ENCODE data around the gene RNF220. TPM values are rescaled to one million over a fixed set of nuclear protein-coding genes. Genes with fewer than 3 reads are reported as not detected.
"Not testable (repeated sequence)": the region's sequence is repeated elsewhere in the genome, so short reads cannot be mapped to it uniquely, and the experiment has no call there.

Gene RNF220
- polyA plus RNA-seq, 2 donors, result 32.7 to 47.8 TPM

DNA sequence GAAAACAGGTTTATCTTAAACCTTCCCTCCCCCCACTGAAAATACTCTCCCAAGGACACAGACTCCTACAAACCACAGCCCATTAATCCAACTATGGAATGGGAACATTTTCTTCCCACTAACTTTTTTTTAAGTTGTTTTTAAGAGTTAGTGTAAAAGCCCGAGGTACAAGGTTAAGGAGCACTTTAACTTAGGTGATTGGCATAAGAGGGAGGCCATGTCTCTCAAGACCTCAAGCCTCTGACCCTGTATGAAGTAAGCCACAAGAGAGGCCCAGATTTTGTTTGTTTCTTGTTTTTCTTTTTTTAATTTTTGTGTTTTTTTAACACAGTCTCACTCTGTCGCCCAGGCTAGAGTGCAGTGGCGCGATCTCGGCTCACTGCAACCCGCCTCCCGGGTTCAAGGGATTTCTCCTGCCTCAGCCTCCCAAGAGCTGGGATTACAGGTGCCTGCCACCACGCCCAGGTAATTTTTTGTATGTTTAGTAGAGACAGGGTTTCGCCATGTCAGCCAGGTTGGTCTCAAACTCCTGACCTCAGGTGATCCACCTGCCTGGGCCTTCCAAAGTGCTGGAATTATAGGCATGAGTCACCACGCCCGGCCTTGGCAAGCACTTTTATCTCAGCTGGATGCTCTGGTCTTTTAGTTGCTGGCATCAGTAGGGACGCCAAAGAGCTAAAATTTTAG is 283.8 kb downstream of the RNF220 start:
- Histone ChIP-seq H3K9me3 (ENCODE audit: control insufficient read depth in 2 of 2, insufficient read depth in 1 of 2, low read depth in 1 of 2, low read length in 1 of 2) (no peaks in the 10 kb centered on the region), H3K4me1 (ENCODE audit: control insufficient read depth in 2 of 2, insufficient read depth in 2 of 2, low read length in 1 of 2) (no peaks in the 10 kb centered on the region), H3K36me3 (ENCODE audit: control insufficient read depth in 2 of 2, insufficient read depth in 2 of 2, low read length in 1 of 2) (no peaks in the 10 kb centered on the region), H3K27ac (ENCODE audit: low read depth in 2 of 2, low read length in 1 of 2) (no peak overlapping the region), H3K4me3 (ENCODE audit: low read depth in 1 of 2, low read length in 2 of 2) (no peak overlapping the region), H3K27me3 (ENCODE audit: control insufficient read depth in 1 of 2, insufficient read depth in 2 of 2, low read length in 2 of 2) (no peaks in the 10 kb centered on the region)
- 74 to 76% methylated on average over 12 of the region's 12 CpGs for WGBS, 2 donors

DNA sequence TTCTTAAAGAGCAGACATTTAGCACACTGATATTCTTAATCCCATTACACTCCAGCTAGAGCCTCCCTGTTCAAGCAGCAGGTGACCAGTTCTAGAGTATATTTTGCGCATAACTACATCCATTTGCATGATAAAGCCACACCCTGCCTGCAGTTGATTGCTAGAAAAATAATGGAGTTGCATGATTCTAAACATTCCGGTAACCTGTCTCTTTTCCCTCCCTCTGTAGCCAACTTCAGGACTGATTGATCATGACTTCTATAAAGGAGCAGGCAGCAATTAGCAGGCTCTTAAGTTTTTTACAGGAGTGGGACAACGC is 284.4 kb downstream of the RNF220 start:
- Histone ChIP-seq H3K27me3 (ENCODE audit: control insufficient read depth in 1 of 2, insufficient read depth in 2 of 2, low read length in 2 of 2) (no peaks in the 10 kb centered on the region), H3K36me3 (ENCODE audit: control insufficient read depth in 2 of 2, insufficient read depth in 2 of 2, low read length in 1 of 2) (no peaks in the 10 kb centered on the region), H3K4me3 (ENCODE audit: low read depth in 1 of 2, low read length in 2 of 2) (no peak overlapping the region), H3K9me3 (ENCODE audit: control insufficient read depth in 2 of 2, insufficient read depth in 1 of 2, low read depth in 1 of 2, low read length in 1 of 2) (no peaks in the 10 kb centered on the region), H3K4me1 (ENCODE audit: control insufficient read depth in 2 of 2, insufficient read depth in 2 of 2, low read length in 1 of 2) (no peaks in the 10 kb centered on the region), H3K27ac (ENCODE audit: low read depth in 2 of 2, low read length in 1 of 2) (no peak overlapping the region)
- 75 to 86% methylated on average over 3 of the region's 3 CpGs for WGBS, 2 donors

DNA sequence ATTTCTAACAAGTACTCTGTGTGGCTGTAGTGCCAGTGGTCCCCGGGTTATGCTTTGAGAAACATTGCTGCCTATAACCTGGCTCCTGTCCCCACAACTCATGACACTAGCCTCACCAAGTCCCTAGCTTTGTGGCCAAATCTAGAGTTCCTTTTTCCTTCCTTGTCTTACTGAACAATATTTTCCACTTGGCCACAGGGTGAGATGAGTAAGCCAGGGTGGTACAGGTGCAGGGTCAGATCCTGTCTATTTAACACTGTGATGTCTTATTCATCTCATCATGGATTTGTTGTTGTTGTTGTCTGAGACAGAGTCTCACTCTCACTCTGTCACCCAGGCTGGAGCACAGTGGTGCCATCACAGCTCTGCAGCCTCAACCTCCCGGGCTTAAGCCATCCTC is 288.1 kb downstream of the RNF220 start:
- Histone ChIP-seq H3K27ac (ENCODE audit: low read depth in 2 of 2, low read length in 1 of 2) (no peak overlapping the region), H3K36me3 (ENCODE audit: control insufficient read depth in 2 of 2, insufficient read depth in 2 of 2, low read length in 1 of 2) (no peaks in the 10 kb centered on the region), H3K4me3 (ENCODE audit: low read depth in 1 of 2, low read length in 2 of 2) (no peak overlapping the region), H3K9me3 (ENCODE audit: control insufficient read depth in 2 of 2, insufficient read depth in 1 of 2, low read depth in 1 of 2, low read length in 1 of 2) (no peaks in the 10 kb centered on the region), H3K27me3 (ENCODE audit: control insufficient read depth in 1 of 2, insufficient read depth in 2 of 2, low read length in 2 of 2) (no peaks in the 10 kb centered on the region), H3K4me1 (ENCODE audit: control insufficient read depth in 2 of 2, insufficient read depth in 2 of 2, low read length in 1 of 2) (no peaks in the 10 kb centered on the region)
- WGBS, 2 donors, result 82 to 88% methylated on average over 2 of the region's 2 CpGs

DNA sequence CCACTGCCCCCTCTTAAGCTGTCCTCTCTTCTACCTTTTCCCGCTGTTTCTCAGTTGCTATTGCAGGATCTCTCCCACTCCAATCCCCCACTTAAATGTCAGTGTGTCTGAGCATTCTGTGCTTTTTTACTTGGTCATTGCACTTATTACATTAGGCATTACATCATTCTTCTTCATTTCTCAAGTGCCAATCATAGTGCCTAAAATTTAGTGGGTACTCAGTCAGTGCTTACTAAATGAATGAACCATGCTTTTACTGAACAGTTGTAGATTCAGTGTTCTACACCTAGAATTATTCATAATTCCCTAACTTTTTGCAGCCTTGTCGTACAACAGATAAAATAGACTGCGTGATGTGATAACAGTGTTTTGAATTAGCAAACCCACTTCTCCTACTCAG is 288.8 kb downstream of the RNF220 start:
- no peaks in the 10 kb centered on the region for H3K27me3 ChIP-seq (ENCODE audit: control insufficient read depth in 1 of 2, insufficient read depth in 2 of 2, low read length in 2 of 2)
- no peak overlapping the region for H3K27ac ChIP-seq (ENCODE audit: low read depth in 2 of 2, low read length in 1 of 2)
- H3K4me3 ChIP-seq (ENCODE audit: low read depth in 1 of 2, low read length in 2 of 2), result no peak overlapping the region
- WGBS, 2 donors, result 95 to 97% methylated on average over 3 of the region's 3 CpGs
- H3K36me3 ChIP-seq (ENCODE audit: control insufficient read depth in 2 of 2, insufficient read depth in 2 of 2, low read length in 1 of 2), result no peaks in the 10 kb centered on the region
- H3K4me1 ChIP-seq (ENCODE audit: control insufficient read depth in 2 of 2, insufficient read depth in 2 of 2, low read length in 1 of 2), result no peaks in the 10 kb centered on the region
- H3K9me3 ChIP-seq (ENCODE audit: control insufficient read depth in 2 of 2, insufficient read depth in 1 of 2, low read depth in 1 of 2, low read length in 1 of 2), result no peaks in the 10 kb centered on the region

DNA sequence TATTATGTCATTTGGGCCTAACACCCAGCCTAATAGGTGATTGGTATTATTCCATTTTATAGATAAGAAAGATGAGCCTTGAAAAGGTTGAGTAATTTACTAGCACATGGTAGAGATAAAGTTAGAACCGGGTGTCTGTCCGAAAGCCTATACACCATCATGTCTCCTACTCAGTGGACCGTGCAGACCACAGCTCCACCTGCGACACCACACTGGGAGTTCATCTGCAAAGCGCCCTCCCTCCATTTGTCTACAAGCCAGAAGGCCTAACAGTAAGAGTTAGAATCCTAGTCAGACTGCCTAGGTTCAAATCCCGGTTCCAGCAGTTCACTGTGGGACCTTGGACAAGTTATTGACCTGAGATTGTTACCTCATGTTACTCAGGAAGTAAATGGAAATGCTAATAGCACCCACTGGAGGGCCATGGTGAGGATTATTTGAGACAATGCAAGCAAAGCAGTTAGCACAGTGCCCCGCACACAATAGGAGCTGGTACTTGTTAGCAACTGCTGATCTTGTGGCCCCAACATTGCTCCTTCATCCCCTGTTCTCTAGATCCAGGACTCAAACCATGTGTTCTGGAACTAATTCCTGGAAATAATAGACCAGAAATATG is 289.9 kb downstream of the RNF220 start:
- Histone ChIP-seq H3K9me3 (ENCODE audit: control insufficient read depth in 2 of 2, insufficient read depth in 1 of 2, low read depth in 1 of 2, low read length in 1 of 2) (no peaks in the 10 kb centered on the region), H3K4me1 (ENCODE audit: control insufficient read depth in 2 of 2, insufficient read depth in 2 of 2, low read length in 1 of 2) (no peaks in the 10 kb centered on the region), H3K36me3 (ENCODE audit: control insufficient read depth in 2 of 2, insufficient read depth in 2 of 2, low read length in 1 of 2) (no peaks in the 10 kb centered on the region), H3K27ac (ENCODE audit: low read depth in 2 of 2, low read length in 1 of 2) (no peak overlapping the region), H3K4me3 (ENCODE audit: low read depth in 1 of 2, low read length in 2 of 2) (no peak overlapping the region), H3K27me3 (ENCODE audit: control insufficient read depth in 1 of 2, insufficient read depth in 2 of 2, low read length in 2 of 2) (no peaks in the 10 kb centered on the region)
- WGBS, 2 donors, result 91 to 92% methylated on average over 7 of the region's 7 CpGs

DNA sequence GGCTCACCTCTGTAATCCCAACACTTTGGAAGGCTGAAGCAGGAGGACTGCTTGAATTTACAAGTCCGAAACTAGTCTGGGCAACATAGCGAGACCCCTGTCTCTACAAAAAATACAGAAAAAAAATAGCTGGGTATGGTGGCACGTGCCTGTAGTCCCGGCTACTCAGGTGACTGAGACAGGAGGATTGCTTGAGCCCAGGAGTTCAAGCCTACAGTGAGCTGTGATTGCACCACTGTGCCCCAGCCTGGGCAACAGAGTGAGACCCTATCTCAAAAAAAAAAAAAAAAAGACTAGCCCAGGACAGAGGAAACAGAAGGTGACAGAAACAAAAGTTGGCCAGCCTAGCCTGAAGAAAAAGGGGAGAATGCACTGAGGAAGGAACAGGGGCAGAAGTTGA is 290.6 kb downstream of the RNF220 start:
- no peaks in the 10 kb centered on the region for H3K36me3 ChIP-seq (ENCODE audit: control insufficient read depth in 2 of 2, insufficient read depth in 2 of 2, low read length in 1 of 2)
- 93 to 95% methylated on average over 4 of the region's 4 CpGs for WGBS, 2 donors
- H3K4me3 ChIP-seq (ENCODE audit: low read depth in 1 of 2, low read length in 2 of 2), result no peak overlapping the region
- no peaks in the 10 kb centered on the region for H3K4me1 ChIP-seq (ENCODE audit: control insufficient read depth in 2 of 2, insufficient read depth in 2 of 2, low read length in 1 of 2)
- H3K9me3 ChIP-seq (ENCODE audit: control insufficient read depth in 2 of 2, insufficient read depth in 1 of 2, low read depth in 1 of 2, low read length in 1 of 2), result no peaks in the 10 kb centered on the region
- no peaks in the 10 kb centered on the region for H3K27me3 ChIP-seq (ENCODE audit: control insufficient read depth in 1 of 2, insufficient read depth in 2 of 2, low read length in 2 of 2)
- no peak overlapping the region for H3K27ac ChIP-seq (ENCODE audit: low read depth in 2 of 2, low read length in 1 of 2)

DNA sequence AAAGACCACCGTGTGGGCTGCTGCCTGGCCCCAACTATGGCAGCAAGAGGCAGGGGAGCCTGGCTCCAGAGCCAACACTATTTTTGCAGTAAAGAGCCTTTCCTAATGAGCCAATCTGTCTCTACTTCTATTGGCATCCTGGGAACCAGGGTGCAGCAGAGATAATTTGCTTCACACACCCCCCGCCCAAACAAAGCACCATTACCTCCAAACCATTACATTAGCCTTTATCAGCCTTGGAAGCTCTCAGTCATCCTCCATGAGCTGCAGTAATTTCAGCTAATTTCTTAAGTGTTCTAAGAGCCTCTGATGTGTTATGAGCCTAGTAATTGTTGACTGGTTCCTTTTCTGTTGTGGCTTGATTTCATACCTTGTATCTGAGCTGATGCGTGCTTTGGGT is 291.0 kb downstream of the RNF220 start:
- no peaks in the 10 kb centered on the region for H3K4me1 ChIP-seq (ENCODE audit: control insufficient read depth in 2 of 2, insufficient read depth in 2 of 2, low read length in 1 of 2)
- no peaks in the 10 kb centered on the region for H3K36me3 ChIP-seq (ENCODE audit: control insufficient read depth in 2 of 2, insufficient read depth in 2 of 2, low read length in 1 of 2)
- no peak overlapping the region for H3K27ac ChIP-seq (ENCODE audit: low read depth in 2 of 2, low read length in 1 of 2)
- H3K9me3 ChIP-seq (ENCODE audit: control insufficient read depth in 2 of 2, insufficient read depth in 1 of 2, low read depth in 1 of 2, low read length in 1 of 2), result no peaks in the 10 kb centered on the region
- no peaks in the 10 kb centered on the region for H3K27me3 ChIP-seq (ENCODE audit: control insufficient read depth in 1 of 2, insufficient read depth in 2 of 2, low read length in 2 of 2)
- 90 to 91% methylated on average over 3 of the region's 3 CpGs for WGBS, 2 donors
- H3K4me3 ChIP-seq (ENCODE audit: low read depth in 1 of 2, low read length in 2 of 2), result no peak overlapping the region

DNA sequence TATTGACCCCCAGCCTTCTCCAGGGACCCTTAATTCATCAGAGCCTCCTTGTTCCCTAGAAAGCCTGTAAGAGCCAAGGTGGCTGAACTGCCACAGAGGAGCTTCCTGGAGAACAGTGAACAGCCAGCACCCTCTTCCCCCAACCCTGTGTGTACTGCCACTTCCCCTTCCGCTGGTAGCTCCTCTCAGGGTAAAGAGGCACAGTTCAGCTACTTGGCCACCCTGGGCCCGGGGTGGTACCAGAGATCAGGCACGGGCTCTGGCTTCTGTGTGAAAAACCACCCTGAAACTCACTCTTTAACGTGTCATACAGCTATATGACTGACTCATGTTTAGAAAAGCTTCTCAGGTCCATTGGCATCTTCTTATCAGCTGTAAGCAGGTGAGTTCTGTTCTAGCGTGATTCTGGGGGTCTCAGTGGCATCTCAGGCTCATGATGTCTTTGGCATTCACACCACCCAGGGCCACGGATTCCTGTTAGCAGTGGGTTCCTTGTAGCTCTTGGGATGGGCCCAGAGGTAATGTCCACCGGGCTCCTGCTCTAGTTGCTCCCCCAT is 291.8 kb downstream of the RNF220 start:
- H3K27ac ChIP-seq (ENCODE audit: low read depth in 2 of 2, low read length in 1 of 2), result no peak overlapping the region
- no peaks in the 10 kb centered on the region for H3K36me3 ChIP-seq (ENCODE audit: control insufficient read depth in 2 of 2, insufficient read depth in 2 of 2, low read length in 1 of 2)
- no peak overlapping the region for H3K4me3 ChIP-seq (ENCODE audit: low read depth in 1 of 2, low read length in 2 of 2)
- no peaks in the 10 kb centered on the region for H3K4me1 ChIP-seq (ENCODE audit: control insufficient read depth in 2 of 2, insufficient read depth in 2 of 2, low read length in 1 of 2)
- WGBS, 2 donors, result 79 to 80% methylated on average over 7 of the region's 7 CpGs
- H3K27me3 ChIP-seq (ENCODE audit: control insufficient read depth in 1 of 2, insufficient read depth in 2 of 2, low read length in 2 of 2), result no peaks in the 10 kb centered on the region
- H3K9me3 ChIP-seq (ENCODE audit: control insufficient read depth in 2 of 2, insufficient read depth in 1 of 2, low read depth in 1 of 2, low read length in 1 of 2), result no peaks in the 10 kb centered on the region

DNA sequence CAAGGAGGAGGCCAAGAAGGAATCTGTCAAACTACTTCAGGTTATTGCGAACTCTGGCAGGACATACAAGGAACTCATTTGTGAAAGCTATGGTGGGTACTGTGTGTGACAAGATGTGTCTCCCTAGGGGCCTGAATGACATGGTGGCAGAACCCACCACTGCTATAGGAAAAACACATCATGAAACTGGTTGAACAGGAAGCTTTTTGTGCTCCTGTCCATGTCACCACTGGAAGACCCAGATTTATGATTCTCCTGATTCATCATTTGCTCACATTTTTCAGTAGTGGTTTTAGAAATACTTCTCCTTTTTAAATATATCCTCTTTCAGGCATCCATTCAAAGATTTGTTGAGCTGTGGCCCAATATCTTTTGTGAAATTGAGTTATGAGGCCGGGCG is 293.1 kb downstream of the RNF220 start:
- Histone ChIP-seq H3K36me3 (ENCODE audit: control insufficient read depth in 2 of 2, insufficient read depth in 2 of 2, low read length in 1 of 2) (no peaks in the 10 kb centered on the region), H3K9me3 (ENCODE audit: control insufficient read depth in 2 of 2, insufficient read depth in 1 of 2, low read depth in 1 of 2, low read length in 1 of 2) (no peaks in the 10 kb centered on the region), H3K27me3 (ENCODE audit: control insufficient read depth in 1 of 2, insufficient read depth in 2 of 2, low read length in 2 of 2) (no peaks in the 10 kb centered on the region), H3K4me3 (ENCODE audit: low read depth in 1 of 2, low read length in 2 of 2) (no peak overlapping the region), H3K27ac (ENCODE audit: low read depth in 2 of 2, low read length in 1 of 2) (no peak overlapping the region), H3K4me1 (ENCODE audit: control insufficient read depth in 2 of 2, insufficient read depth in 2 of 2, low read length in 1 of 2) (peaks cover 0 to 2% of the 10 kb centered on the region in 2 donors)
- 86 to 94% methylated on average over 3 of the region's 3 CpGs for WGBS, 2 donors

DNA sequence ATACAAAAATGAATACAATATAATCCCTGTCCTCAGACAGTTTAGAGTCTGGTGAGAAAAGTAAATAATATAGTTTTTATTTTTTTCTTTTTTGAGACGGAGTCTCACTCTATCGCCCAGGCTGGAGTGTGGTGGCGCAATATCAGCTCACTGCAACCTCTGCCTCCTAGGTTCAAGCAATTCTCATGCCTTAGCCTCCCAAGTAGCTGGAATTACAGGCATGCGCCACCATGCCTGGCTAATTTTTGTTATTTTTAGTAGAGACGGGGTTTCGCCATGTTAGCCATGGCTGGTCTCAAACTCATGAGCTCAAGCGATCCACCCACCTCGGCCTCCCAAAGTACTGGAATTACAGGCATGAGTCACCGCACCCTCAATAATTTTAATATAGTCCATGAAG is 294.3 kb downstream of the RNF220 start:
- 89 to 91% methylated on average over 9 of the region's 9 CpGs for WGBS, 2 donors
- not testable (repeated sequence) for H3K27me3 ChIP-seq (ENCODE audit: control insufficient read depth in 1 of 2, insufficient read depth in 2 of 2, low read length in 2 of 2); H3K9me3 ChIP-seq (ENCODE audit: control insufficient read depth in 2 of 2, insufficient read depth in 1 of 2, low read depth in 1 of 2, low read length in 1 of 2); H3K4me1 ChIP-seq (ENCODE audit: control insufficient read depth in 2 of 2, insufficient read depth in 2 of 2, low read length in 1 of 2); H3K4me3 ChIP-seq (ENCODE audit: low read depth in 1 of 2, low read length in 2 of 2); H3K27ac ChIP-seq (ENCODE audit: low read depth in 2 of 2, low read length in 1 of 2); H3K36me3 ChIP-seq (ENCODE audit: control insufficient read depth in 2 of 2, insufficient read depth in 2 of 2, low read length in 1 of 2)

Measured in esophagus (tissue), 2 donors.